Measurements from ENCODE around the gene ADAM19.

Gene ADAM19

GRCh38 chr5:157594675-157595459 is 19.3 kb upstream of the ADAM19 start:
- peak; percentile 74 for DNase-seq

- DNase-seq: peak; percentile 77
Measured at GRCh38 chr5:157594257-157594656, 18.7 kb upstream of the ADAM19 start.

GRCh38 chr5:157593052-157593757 is 17.6 kb upstream of the ADAM19 start:
- no peak for DNase-seq

GRCh38 chr5:157592594-157592993 is 17.0 kb upstream of the ADAM19 start:
- peak; percentile 47 for DNase-seq

GRCh38 chr5:157590478-157590877 is 14.9 kb upstream of the ADAM19 start:
- DNase-seq: no peak

- no peak for DNase-seq
Measured at GRCh38 chr5:157584628-157585027, 9.1 kb upstream of the ADAM19 start.

- DNase-seq: peak; percentile 83
Measured at GRCh38 chr5:157582731-157583620, 7.4 kb upstream of the ADAM19 start.

- DNase-seq: peak; percentile 83
Measured at GRCh38 chr5:157581901-157582300, 6.3 kb upstream of the ADAM19 start.

GRCh38 chr5:157578079-157578780 is 2.7 kb upstream of the ADAM19 start:
- DNase-seq: no peak

GRCh38 chr5:157576678-157577077 is 1.1 kb upstream of the ADAM19 start:
- DNase-seq: no peak

GRCh38 chr5:157574456-157575380 is 857 bp downstream of the ADAM19 start:
- DNase-seq: no peak

GRCh38 chr5:157571357-157571827 is 4.2 kb downstream of the ADAM19 start:
- DNase-seq: peak; percentile 61

GRCh38 chr5:157570531-157571200 is 4.9 kb downstream of the ADAM19 start:
- DNase-seq: peak; percentile 68

- no peak for DNase-seq
Measured at GRCh38 chr5:157568720-157569119, 6.9 kb downstream of the ADAM19 start.

- DNase-seq: no peak
Measured at GRCh38 chr5:157568222-157568621, 7.4 kb downstream of the ADAM19 start.

- peak; percentile 96 for DNase-seq
Measured at GRCh38 chr5:157566902-157567489, 8.6 kb downstream of the ADAM19 start.

GRCh38 chr5:157563929-157564716 is 11.5 kb downstream of the ADAM19 start:
- DNase-seq: no peak

- no peak for DNase-seq
Measured at GRCh38 chr5:157563373-157563928, 12.1 kb downstream of the ADAM19 start.

- no peak for DNase-seq
Measured at GRCh38 chr5:157562111-157562581, 13.4 kb downstream of the ADAM19 start.
